HepG2 (cell line): Measurements from ENCODE around the gene MUC4. TPM values are rescaled to one million over a fixed set of nuclear protein-coding genes. Genes with fewer than 3 reads are reported as not detected.

Experiments
- ATAC-seq: fragments of 200-7000 bp; cut with Tn5 transposase; 3 replicates; pipeline ENCODE4 v1.9.1; 2020; ENCODE audit warnings: mild to moderate bottlenecking, moderate library complexity
- BruUV-seq: library from RNA; stranded (reverse); fragments of 400-500 nt; replicated peaks from 2 replicates; lab custom pipeline; 2021; lab: Mats Ljungman, UMichigan
- CTCF ChIA-PET: fragments of 300-600 bp; formaldehyde crosslinking; extraction: SDS; loops from one replicate; lab custom pipeline; 2021; ENCODE audit warnings: low total read pairs, inconsistent platforms, low intra/inter-chr PET ratio; lab: Yijun Ruan, JAX
- POLR2A ChIA-PET: fragments of 350-600 bp; sonication (Branson Sonifier 250); formaldehyde crosslinking; loops from one replicate; lab custom pipeline; 2020; ENCODE audit warnings: antibody characterized with exemption, inconsistent platforms; lab: Yijun Ruan, JAX
- DNase-seq: peaks from one replicate; pipeline ENCODE4 v3.0.0-alpha.2; 2015; ENCODE audit warnings: low spot score
- FAIRE-seq: peaks from 3 replicates; lab custom pipeline; 2011; peaks lifted over from hg19 to GRCh38; lab: Jason Lieb, UNC
- H2AFZ ChIP-seq: one replicate; pipeline ENCODE4 v1.6.1; 2011; ENCODE audit warnings: low read length, inconsistent platforms
- H3K27ac ChIP-seq: fragments of 300-600 bp; 3 replicates; pipeline ENCODE4 v1.8.0; 2011; ENCODE audit warnings: mixed run types, mild to moderate bottlenecking, mixed read lengths, low read length, inconsistent platforms; ENCODE audit not compliant: insufficient read depth; ENCODE audit errors: extremely low read length
- H3K27me3 ChIP-seq, 2 experiments: fragments of 200-600 bp in 1 of 2; 2 replicates in 1 of 2; 3 replicates in 1 of 2; pipeline versions ENCODE4 v1.6.0 to v1.8.0; 2011; ENCODE audit warnings: low read length in 2 of 2, mild to moderate bottlenecking in 2 of 2, moderate library complexity in 2 of 2, inconsistent platforms in 1 of 2; ENCODE audit not compliant: insufficient read depth in 2 of 2, control insufficient read depth in 1 of 2
- H3K36me3 ChIP-seq, 2 experiments: fragments of 200-600 bp in 1 of 2; replicated peaks in 1 of 2; 2 replicates in 1 of 2; 3 replicates in 1 of 2; pipeline versions ENCODE4 v1.5.1 to v1.8.0; 2011; ENCODE audit warnings: low read length in 2 of 2, inconsistent platforms in 1 of 2; ENCODE audit not compliant: insufficient read depth in 2 of 2, control insufficient read depth in 1 of 2
- H3K4me1 ChIP-seq: 2 replicates; pipeline ENCODE4 v1.5.1; 2012; ENCODE audit warnings: low read length, inconsistent platforms; ENCODE audit not compliant: insufficient read depth
- H3K4me2 ChIP-seq: 2 replicates; pipeline ENCODE4 v1.6.0; 2011; ENCODE audit warnings: low read depth, low read length, inconsistent platforms
- H3K4me3 ChIP-seq, 3 experiments: fragments of 200-600 bp in 1 of 3; sonication (generic), shearing (Covaris generic) in 1 of 3; replicated peaks in 1 of 3; 2 replicates each; pipeline ENCODE4 v1.5.1; 2011 to 2016; ENCODE audit warnings: low read length in 3 of 3, inconsistent platforms in 2 of 3, low read depth in 2 of 3, mild to moderate bottlenecking in 2 of 3, control low read depth in 1 of 3, mixed read lengths in 1 of 3; ENCODE audit not compliant: insufficient read depth in 1 of 3
- H3K79me2 ChIP-seq: one replicate; pipeline ENCODE4 v1.6.1; 2011; ENCODE audit warnings: low read length, inconsistent platforms; ENCODE audit not compliant: insufficient read depth
- H3K9ac ChIP-seq: 2 replicates; pipeline ENCODE4 v1.6.0; 2011; ENCODE audit warnings: mild to moderate bottlenecking, low read depth, low read length, inconsistent platforms; ENCODE audit not compliant: insufficient read depth
- H3K9me3 ChIP-seq: 2 replicates; pipeline ENCODE4 v1.5.1; 2012; ENCODE audit warnings: mild to moderate bottlenecking, low read length
- H4K20me1 ChIP-seq: 2 replicates; pipeline ENCODE4 v1.6.0; 2011; ENCODE audit warnings: inconsistent platforms, mild to moderate bottlenecking, low read length, moderate library complexity; ENCODE audit not compliant: insufficient read depth
- ATAD3A ChIP-seq: sonication (generic); formaldehyde crosslinking; IDR thresholded peaks from 2 replicates; pipeline ENCODE4 v1.4.0; 2020; ENCODE audit warnings: missing genetic modification reagents
- HDAC6 ChIP-seq: fragments of 200-600 bp; sonication (generic); IDR thresholded peaks from 2 replicates; pipeline ENCODE4 v1.7.0; 2017; ENCODE audit warnings: mild to moderate bottlenecking, antibody characterized with exemption, low read length, low read depth
- ISX ChIP-seq: sonication (generic); formaldehyde crosslinking; conservative IDR thresholded peaks from 2 replicates; pipeline ENCODE4 v1.5.0; 2020; ENCODE audit warnings: missing genetic modification reagents
- ONECUT2 ChIP-seq: sonication (generic); formaldehyde crosslinking; IDR thresholded peaks from 2 replicates; pipeline ENCODE4 v1.4.0; 2020; ENCODE audit warnings: missing genetic modification reagents
- YEATS2 ChIP-seq: sonication (generic); formaldehyde crosslinking; IDR thresholded peaks from 2 replicates; pipeline ENCODE4 v1.4.0; 2020; ENCODE audit warnings: missing genetic modification reagents, borderline replicate concordance
- ZNF367 ChIP-seq: sonication (generic); formaldehyde crosslinking; IDR thresholded peaks from 2 replicates; pipeline ENCODE4 v1.4.0; 2020; ENCODE audit warnings: missing genetic modification reagents, borderline replicate concordance
- ZNF670 ChIP-seq: sonication (generic); formaldehyde crosslinking; IDR thresholded peaks from 2 replicates; pipeline ENCODE4 v1.8.0; 2022; ENCODE audit warnings: mild to moderate bottlenecking, missing genetic modification reagents, borderline replicate concordance
- ZNF891 ChIP-seq: sonication (generic); formaldehyde crosslinking; IDR thresholded peaks from 2 replicates; pipeline ENCODE4 v1.5.0; 2020; ENCODE audit warnings: mild to moderate bottlenecking, missing genetic modification reagents
- WGBS: methylation state at CpG from one replicate; pipeline ENCODE4 v1.1.6; 2017; ENCODE audit warnings: low lambda C conversion rate; 5-methylcytosine and 5-hydroxymethylcytosine counted together
- in situ Hi-C: cut with HindIII; loops from 2 replicates; pipeline ENCODE4 v1.10.0; 2017; ENCODE audit warnings: low pct_unique_long_range_greater_than_20kb; ENCODE audit not compliant: extremely low pct_ligation_motif_present
- intact Hi-C: fragments of 100-400 bp; cut with micrococcal nuclease; formaldehyde crosslinking; loops from one replicate; pipeline ENCODE4 v1.10.0; 2022; ENCODE audit not compliant: unreplicated experiment
- polyA plus RNA-seq, 8 experiments: library from polyadenylated mRNA; depleted of rRNA in 3 of 8; stranded (reverse) in 7 of 8; unstranded in 1 of 8; fragments of >200 nt; fragmentation: Illumina TruSeq in 4 of 8; extraction: Trizol in 4 of 8; gene quantifications; 2 replicates each; pipeline versions ENCODE4 v1.2.1 to v1.2.3, GENCODE V29; 2011 to 2016; ENCODE audit warnings: low read depth in 4 of 8, missing spikeins in 1 of 8, mixed read lengths in 1 of 8; ENCODE audit not compliant: insufficient read depth in 1 of 8
- total RNA-seq, 5 experiments: library from RNA; depleted of rRNA; stranded (reverse); fragments of >200 nt; fragmentation: Illumina TruSeq; extraction: Trizol; gene quantifications; 2 replicates each; pipeline ENCODE4 v1.2.3, GENCODE V29; 2016; ENCODE audit warnings: low read depth in 1 of 5
- TF ChIP-seq, protein P1 (sequence below): IDR thresholded peaks from 2 replicates; pipeline ENCODE4 v1.6.1; 2016; ENCODE audit warnings: missing genetic modification reagents, missing compliant biosample characterization
- TF ChIP-seq, protein P2 (sequence below): sonication (generic); formaldehyde crosslinking; conservative IDR thresholded peaks from 2 replicates; pipeline ENCODE4 v1.8.1; 2023; ENCODE audit warnings: missing genetic modification reagents
- TF ChIP-seq, protein P3 (sequence below): sonication (generic); formaldehyde crosslinking; IDR thresholded peaks from 2 replicates; pipeline ENCODE4 v1.4.0; 2020; ENCODE audit warnings: missing genetic modification reagents
- TF ChIP-seq, protein P4 (sequence below): sonication (generic); formaldehyde crosslinking; IDR thresholded peaks from 2 replicates; pipeline ENCODE4 v1.5.0; 2020; ENCODE audit warnings: missing genetic modification reagents
- TF ChIP-seq, protein P5 (sequence below): IDR thresholded peaks from 2 replicates; pipeline ENCODE4 v1.6.1; 2016; ENCODE audit warnings: control low read depth

The MUC4 gene
- total and polyA plus RNA-seq, 2 of the 13 experiments (the other 11 are each of a cell fraction or from before 2014, with no cell fraction given), result not detected

DNA sequence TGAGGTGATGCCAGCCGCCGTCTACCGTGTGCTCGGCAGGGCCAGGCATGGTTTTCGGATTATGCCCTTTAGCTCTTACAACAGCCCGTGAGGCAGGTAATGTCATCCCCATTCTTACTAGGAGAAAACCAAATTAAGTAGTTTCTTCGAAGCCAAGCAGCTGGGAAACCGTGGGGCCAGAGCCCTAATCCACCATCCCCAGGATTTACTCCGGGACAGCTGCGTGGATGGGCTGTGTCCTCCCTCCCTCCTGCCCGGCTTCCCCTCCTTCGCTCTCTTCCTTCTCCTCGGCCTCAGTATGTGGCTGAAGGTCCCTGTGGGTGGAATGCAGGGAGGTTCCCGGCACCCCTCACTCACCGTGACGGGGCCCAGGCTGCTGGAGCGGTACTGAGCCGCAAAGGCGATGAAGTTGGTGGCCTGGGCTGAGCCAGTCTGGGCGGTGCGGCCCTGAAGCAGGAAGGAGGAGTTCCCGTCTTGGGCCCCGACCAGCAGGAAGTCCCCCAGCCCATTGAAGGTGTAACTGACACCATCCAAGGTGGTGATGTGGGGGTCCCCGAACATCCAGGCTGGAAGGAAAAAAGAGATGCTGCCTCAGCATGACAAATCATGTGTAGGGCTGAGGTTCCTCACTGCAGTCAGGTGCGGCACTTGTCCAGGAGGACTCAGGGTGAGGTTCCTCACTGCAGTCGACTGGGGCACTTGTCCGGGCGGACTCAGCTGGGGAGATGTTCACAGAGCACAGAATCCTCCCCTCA is 48.5 kb downstream of the MUC4 start (continued):
- no peak for TF ChIP-seq YEATS2
- no peak for TF ChIP-seq ATAD3A (CRISPR knock-in tag)
- TF ChIP-seq, protein P1, sequence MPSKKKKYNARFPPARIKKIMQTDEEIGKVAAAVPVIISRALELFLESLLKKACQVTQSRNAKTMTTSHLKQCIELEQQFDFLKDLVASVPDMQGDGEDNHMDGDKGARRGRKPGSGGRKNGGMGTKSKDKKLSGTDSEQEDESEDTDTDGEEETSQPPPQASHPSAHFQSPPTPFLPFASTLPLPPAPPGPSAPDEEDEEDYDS (CRISPR knock-in tag), result no peak
- TF ChIP-seq ISX (CRISPR knock-in tag), result no peak
- TF ChIP-seq ZNF367, result no peak
- no peak for TF ChIP-seq HDAC6

DNA sequence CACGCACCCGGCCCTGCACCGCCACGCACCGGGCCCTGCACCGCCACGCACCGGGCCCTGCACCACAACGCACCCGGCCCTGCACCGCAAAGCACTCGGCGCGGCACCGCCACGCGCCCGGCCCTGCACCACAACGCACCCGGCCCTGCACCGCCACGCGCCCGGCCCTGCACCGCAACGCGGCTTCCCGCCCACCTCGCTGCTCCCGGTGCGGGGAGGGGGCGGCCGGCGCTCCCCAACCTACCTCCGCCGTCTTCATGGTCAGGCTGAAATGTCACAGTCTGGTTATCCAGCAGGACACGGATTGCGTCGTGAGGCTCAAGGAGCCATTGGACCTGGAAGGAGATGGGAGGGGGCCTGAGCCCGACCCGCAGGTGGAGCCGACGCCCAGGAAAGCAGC is 49.1 kb downstream of the MUC4 start:
- no peak overlapping the region for H3K4me3 ChIP-seq
- no peak overlapping the region for H2AFZ ChIP-seq
- ChIA-PET POLR2A (no interaction called here), CTCF (no interaction called here)
- H4K20me1 ChIP-seq, result no peaks in the 10 kb centered on the region
- no peaks in the 10 kb centered on the region for H3K79me2 ChIP-seq
- ATAC-seq (no peak), DNase-seq (no peak), FAIRE-seq (no peak)
- no peaks in the 10 kb centered on the region for H3K36me3 ChIP-seq
- intact Hi-C loops, result no loop called here
- H3K4me2 ChIP-seq, result no peak overlapping the region
- H3K9me3 ChIP-seq, result no peaks in the 10 kb centered on the region
- 77% methylated on average over 39 of the region's 43 CpGs for WGBS
- H3K4me1 ChIP-seq, result no peaks in the 10 kb centered on the region
- BruUV-seq, result no TSS peak
- H3K27me3 ChIP-seq, result peaks cover 10 to 52% of the 10 kb centered on the region in 2 experiments; a peak in 4 of 5 replicates
- H3K27ac ChIP-seq, result no peak overlapping the region
- H3K9ac ChIP-seq, result no peak overlapping the region
- in situ Hi-C loops, result no loop called here
- TF ChIP-seq, protein P2, sequence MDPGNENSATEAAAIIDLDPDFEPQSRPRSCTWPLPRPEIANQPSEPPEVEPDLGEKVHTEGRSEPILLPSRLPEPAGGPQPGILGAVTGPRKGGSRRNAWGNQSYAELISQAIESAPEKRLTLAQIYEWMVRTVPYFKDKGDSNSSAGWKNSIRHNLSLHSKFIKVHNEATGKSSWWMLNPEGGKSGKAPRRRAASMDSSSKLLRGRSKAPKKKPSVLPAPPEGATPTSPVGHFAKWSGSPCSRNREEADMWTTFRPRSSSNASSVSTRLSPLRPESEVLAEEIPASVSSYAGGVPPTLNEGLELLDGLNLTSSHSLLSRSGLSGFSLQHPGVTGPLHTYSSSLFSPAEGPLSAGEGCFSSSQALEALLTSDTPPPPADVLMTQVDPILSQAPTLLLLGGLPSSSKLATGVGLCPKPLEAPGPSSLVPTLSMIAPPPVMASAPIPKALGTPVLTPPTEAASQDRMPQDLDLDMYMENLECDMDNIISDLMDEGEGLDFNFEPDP (CRISPR knock-in tag), result no peak
- TF ChIP-seq, protein P3, sequence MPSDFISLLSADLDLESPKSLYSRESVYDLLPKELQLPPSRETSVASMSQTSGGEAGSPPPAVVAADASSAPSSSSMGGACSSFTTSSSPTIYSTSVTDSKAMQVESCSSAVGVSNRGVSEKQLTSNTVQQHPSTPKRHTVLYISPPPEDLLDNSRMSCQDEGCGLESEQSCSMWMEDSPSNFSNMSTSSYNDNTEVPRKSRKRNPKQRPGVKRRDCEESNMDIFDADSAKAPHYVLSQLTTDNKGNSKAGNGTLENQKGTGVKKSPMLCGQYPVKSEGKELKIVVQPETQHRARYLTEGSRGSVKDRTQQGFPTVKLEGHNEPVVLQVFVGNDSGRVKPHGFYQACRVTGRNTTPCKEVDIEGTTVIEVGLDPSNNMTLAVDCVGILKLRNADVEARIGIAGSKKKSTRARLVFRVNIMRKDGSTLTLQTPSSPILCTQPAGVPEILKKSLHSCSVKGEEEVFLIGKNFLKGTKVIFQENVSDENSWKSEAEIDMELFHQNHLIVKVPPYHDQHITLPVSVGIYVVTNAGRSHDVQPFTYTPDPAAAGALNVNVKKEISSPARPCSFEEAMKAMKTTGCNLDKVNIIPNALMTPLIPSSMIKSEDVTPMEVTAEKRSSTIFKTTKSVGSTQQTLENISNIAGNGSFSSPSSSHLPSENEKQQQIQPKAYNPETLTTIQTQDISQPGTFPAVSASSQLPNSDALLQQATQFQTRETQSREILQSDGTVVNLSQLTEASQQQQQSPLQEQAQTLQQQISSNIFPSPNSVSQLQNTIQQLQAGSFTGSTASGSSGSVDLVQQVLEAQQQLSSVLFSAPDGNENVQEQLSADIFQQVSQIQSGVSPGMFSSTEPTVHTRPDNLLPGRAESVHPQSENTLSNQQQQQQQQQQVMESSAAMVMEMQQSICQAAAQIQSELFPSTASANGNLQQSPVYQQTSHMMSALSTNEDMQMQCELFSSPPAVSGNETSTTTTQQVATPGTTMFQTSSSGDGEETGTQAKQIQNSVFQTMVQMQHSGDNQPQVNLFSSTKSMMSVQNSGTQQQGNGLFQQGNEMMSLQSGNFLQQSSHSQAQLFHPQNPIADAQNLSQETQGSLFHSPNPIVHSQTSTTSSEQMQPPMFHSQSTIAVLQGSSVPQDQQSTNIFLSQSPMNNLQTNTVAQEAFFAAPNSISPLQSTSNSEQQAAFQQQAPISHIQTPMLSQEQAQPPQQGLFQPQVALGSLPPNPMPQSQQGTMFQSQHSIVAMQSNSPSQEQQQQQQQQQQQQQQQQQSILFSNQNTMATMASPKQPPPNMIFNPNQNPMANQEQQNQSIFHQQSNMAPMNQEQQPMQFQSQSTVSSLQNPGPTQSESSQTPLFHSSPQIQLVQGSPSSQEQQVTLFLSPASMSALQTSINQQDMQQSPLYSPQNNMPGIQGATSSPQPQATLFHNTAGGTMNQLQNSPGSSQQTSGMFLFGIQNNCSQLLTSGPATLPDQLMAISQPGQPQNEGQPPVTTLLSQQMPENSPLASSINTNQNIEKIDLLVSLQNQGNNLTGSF (CRISPR knock-in tag), result no peak
- TF ChIP-seq ZNF891 (CRISPR knock-in tag) (no peak), ZNF670 (CRISPR knock-in tag) (no peak), ONECUT2 (CRISPR knock-in tag) (no peak)
- TF ChIP-seq, protein P4, sequence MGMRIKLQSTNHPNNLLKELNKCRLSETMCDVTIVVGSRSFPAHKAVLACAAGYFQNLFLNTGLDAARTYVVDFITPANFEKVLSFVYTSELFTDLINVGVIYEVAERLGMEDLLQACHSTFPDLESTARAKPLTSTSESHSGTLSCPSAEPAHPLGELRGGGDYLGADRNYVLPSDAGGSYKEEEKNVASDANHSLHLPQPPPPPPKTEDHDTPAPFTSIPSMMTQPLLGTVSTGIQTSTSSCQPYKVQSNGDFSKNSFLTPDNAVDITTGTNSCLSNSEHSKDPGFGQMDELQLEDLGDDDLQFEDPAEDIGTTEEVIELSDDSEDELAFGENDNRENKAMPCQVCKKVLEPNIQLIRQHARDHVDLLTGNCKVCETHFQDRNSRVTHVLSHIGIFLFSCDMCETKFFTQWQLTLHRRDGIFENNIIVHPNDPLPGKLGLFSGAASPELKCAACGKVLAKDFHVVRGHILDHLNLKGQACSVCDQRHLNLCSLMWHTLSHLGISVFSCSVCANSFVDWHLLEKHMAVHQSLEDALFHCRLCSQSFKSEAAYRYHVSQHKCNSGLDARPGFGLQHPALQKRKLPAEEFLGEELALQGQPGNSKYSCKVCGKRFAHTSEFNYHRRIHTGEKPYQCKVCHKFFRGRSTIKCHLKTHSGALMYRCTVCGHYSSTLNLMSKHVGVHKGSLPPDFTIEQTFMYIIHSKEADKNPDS, result no peak
- TF ChIP-seq, protein P5, sequence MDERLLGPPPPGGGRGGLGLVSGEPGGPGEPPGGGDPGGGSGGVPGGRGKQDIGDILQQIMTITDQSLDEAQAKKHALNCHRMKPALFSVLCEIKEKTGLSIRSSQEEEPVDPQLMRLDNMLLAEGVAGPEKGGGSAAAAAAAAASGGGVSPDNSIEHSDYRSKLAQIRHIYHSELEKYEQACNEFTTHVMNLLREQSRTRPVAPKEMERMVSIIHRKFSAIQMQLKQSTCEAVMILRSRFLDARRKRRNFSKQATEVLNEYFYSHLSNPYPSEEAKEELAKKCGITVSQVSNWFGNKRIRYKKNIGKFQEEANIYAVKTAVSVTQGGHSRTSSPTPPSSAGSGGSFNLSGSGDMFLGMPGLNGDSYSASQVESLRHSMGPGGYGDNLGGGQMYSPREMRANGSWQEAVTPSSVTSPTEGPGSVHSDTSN, result no peak
